ENCODE data around the gene HIVEP3.

DNA sequence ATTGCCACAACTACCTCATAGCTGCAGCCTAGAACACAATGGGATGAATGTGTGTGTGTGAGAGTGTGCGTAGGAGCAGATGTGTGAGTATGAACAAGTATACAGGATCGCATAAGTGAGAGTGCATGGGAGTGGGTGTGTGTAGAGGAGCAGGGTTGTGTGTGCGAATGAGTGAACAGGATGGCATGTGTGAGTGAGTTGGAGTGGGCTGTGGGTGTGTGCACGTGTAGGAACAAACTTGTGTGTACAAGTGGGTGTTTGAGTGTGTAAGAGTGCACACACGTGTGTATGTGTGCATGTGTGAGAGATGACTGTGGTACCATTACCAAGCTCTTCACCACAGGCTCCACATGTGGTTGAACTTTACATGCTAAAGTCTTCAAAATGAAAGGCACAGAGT is 258.8 kb downstream of the HIVEP3 start:
- TF ChIP-seq, protein P1, sequence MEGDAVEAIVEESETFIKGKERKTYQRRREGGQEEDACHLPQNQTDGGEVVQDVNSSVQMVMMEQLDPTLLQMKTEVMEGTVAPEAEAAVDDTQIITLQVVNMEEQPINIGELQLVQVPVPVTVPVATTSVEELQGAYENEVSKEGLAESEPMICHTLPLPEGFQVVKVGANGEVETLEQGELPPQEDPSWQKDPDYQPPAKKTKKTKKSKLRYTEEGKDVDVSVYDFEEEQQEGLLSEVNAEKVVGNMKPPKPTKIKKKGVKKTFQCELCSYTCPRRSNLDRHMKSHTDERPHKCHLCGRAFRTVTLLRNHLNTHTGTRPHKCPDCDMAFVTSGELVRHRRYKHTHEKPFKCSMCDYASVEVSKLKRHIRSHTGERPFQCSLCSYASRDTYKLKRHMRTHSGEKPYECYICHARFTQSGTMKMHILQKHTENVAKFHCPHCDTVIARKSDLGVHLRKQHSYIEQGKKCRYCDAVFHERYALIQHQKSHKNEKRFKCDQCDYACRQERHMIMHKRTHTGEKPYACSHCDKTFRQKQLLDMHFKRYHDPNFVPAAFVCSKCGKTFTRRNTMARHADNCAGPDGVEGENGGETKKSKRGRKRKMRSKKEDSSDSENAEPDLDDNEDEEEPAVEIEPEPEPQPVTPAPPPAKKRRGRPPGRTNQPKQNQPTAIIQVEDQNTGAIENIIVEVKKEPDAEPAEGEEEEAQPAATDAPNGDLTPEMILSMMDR (IDR thresholded peaks at IDR 0.05): no peak
- no peak for TF ChIP-seq POLR2A (IDR thresholded peaks at IDR 0.05; ENCODE audit: low read depth)
